HCT116 (cell line): ENCODE results near the gene FKBP1A.

Source experiments
- ATF3 ChIP-seq: IDR thresholded peaks from 2 replicates; pipeline ENCODE4 v1.6.1; 2012
- CBX3 ChIP-seq: IDR thresholded peaks from 2 replicates; pipeline ENCODE4 v1.6.1; 2012; ENCODE audit warnings: low read depth
- CTCF ChIP-seq, 3 experiments: fragments of 200-600 bp in 1 of 3; sonication (generic) in 1 of 3; IDR thresholded peaks in 2 of 3; conservative IDR thresholded peaks in 1 of 3; 2 replicates each; pipeline ENCODE4 v1.5.1; 2012 to 2017; ENCODE audit warnings: low read depth in 2 of 3, low read length in 2 of 3, antibody characterized with exemption in 1 of 3, borderline replicate concordance in 1 of 3, control low read depth in 1 of 3, mild to moderate bottlenecking in 1 of 3, mixed read lengths in 1 of 3, mixed run types in 1 of 3, moderate library complexity in 1 of 3; ENCODE audit not compliant: insufficient read depth in 1 of 3
- EZH2phosphoT487 ChIP-seq: fragments of 200-600 bp; IDR thresholded peaks from 2 replicates; pipeline ENCODE4 v1.6.1; 2018; ENCODE audit warnings: antibody characterized with exemption, borderline replicate concordance
- POLR2A ChIP-seq: IDR thresholded peaks from 2 replicates; pipeline ENCODE4 v1.7.0; 2011; ENCODE audit warnings: borderline replicate concordance; ENCODE audit not compliant: insufficient read depth, insufficient read length; ENCODE audit errors: extremely low read depth
- REST ChIP-seq: IDR thresholded peaks from 2 replicates; pipeline ENCODE4 v1.6.1; 2012; ENCODE audit warnings: low read depth
- SIN3A ChIP-seq: IDR thresholded peaks from 2 replicates; pipeline ENCODE4 v1.6.1; 2012; ENCODE audit warnings: low read depth
- ZFX ChIP-seq: fragments of 450-650 bp; IDR thresholded peaks from 2 replicates; pipeline ENCODE4 v1.6.1; 2017

- no peak for TF ChIP-seq REST
- no peak for TF ChIP-seq CTCF (IDR thresholded peaks at IDR 0.05 in 2 of 3, conservative IDR thresholded peaks at IDR 0.05 in 1 of 3; ENCODE audit: borderline replicate concordance in 1 of 3, insufficient read depth in 1 of 3, low read depth in 2 of 3, low read length in 2 of 3)
- TF ChIP-seq CBX3, result no peak
- TF ChIP-seq ATF3, result no peak
- no peak for TF ChIP-seq SIN3A
- no peak for TF ChIP-seq POLR2A
- TF ChIP-seq ZFX, result no peak
- no peak for TF ChIP-seq EZH2phosphoT487
Observed at GRCh38 chr20:1322511-1323245, 70.2 kb downstream of the FKBP1A start.
